SK-N-SH (cell line): ENCODE data around the gene TRIM38. TPM values are rescaled to one million over a fixed set of nuclear protein-coding genes. Genes with fewer than 3 reads are reported as not detected.
A peak's percentile ranks its signal among the peaks of the same experiment; 100 is the strongest.

Experiments used
- CTCF ChIA-PET: fragments of 300-600, 350-600 bp; formaldehyde crosslinking; extraction: SDS; loops from one replicate; lab custom pipeline; 2021; lab: Yijun Ruan, JAX
- POLR2A ChIA-PET: fragments of 350-600 bp; sonication (Branson Sonifier 250); formaldehyde crosslinking; extraction: SDS; loops from one replicate; lab custom pipeline; 2020; ENCODE audit warnings: antibody characterized with exemption, inconsistent platforms; lab: Yijun Ruan, JAX
- DNase-seq: peaks from one replicate; pipeline ENCODE4 v3.0.0; 2012
- H2AFZ ChIP-seq: fragments of 200-600 bp; sonication (generic); 2 replicates; pipeline ENCODE4 v1.8.1; 2016; ENCODE audit warnings: antibody characterized with exemption, mild to moderate bottlenecking, low read depth
- H3F3A ChIP-seq: fragments of 200-600 bp; sonication (generic); replicated peaks from 2 replicates; pipeline ENCODE3; 2016; ENCODE audit warnings: antibody characterized with exemption, mild to moderate bottlenecking; ENCODE audit not compliant: insufficient read depth
- H3K27ac ChIP-seq, 2 experiments: fragments of 200-500 bp in 1 of 2; fragments of 200-600 bp in 1 of 2; sonication (Bioruptor generic) in 1 of 2; sonication (generic), shearing (Covaris generic) in 1 of 2; 2 replicates each; pipeline versions ENCODE4 v1.5.1 to v1.6.1; 2014 to 2016; ENCODE audit warnings: low read depth in 2 of 2, inconsistent platforms in 1 of 2, low read length in 1 of 2, mild to moderate bottlenecking in 1 of 2, mixed read lengths in 1 of 2
- H3K27me3 ChIP-seq: fragments of 200-600 bp; sonication (generic), shearing (Covaris generic); 2 replicates; pipeline ENCODE4 v1.6.1; 2016; ENCODE audit warnings: mixed run types; ENCODE audit not compliant: insufficient read depth
- H3K36me3 ChIP-seq, 2 experiments: fragments of 200-500 bp in 1 of 2; fragments of 200-600 bp in 1 of 2; sonication (Bioruptor generic) in 1 of 2; sonication (generic) in 1 of 2; replicated peaks in 1 of 2; 2 replicates each; pipeline versions ENCODE3 to v1.5.1; 2014 to 2016; ENCODE audit warnings: low read length in 1 of 2, mild to moderate bottlenecking in 1 of 2; ENCODE audit not compliant: insufficient read depth in 2 of 2, control insufficient read depth in 1 of 2
- H3K4me1 ChIP-seq, 2 experiments: fragments of 200-500 bp in 1 of 2; fragments of 200-600 bp in 1 of 2; sonication (Bioruptor generic) in 1 of 2; sonication (generic), shearing (Covaris generic) in 1 of 2; 2 replicates each; pipeline versions ENCODE4 v1.5.1 to v1.6.1; 2014 to 2016; ENCODE audit warnings: low read depth in 1 of 2, low read length in 1 of 2, mixed run types in 1 of 2; ENCODE audit not compliant: insufficient read depth in 2 of 2, control insufficient read depth in 1 of 2
- H3K4me2 ChIP-seq: fragments of 200-600 bp; sonication (generic), shearing (Covaris generic); 2 replicates; pipeline ENCODE4 v1.6.1; 2017; ENCODE audit warnings: mixed run types
- H3K4me3 ChIP-seq, 2 experiments: fragments of 200-500 bp in 1 of 2; fragments of 200-600 bp in 1 of 2; sonication (Bioruptor generic) in 1 of 2; sonication (generic), shearing (Covaris generic) in 1 of 2; 2 replicates each; pipeline versions ENCODE4 v1.5.1 to v1.8.1; 2014 to 2016; ENCODE audit warnings: low read depth in 2 of 2, inconsistent platforms in 1 of 2, low read length in 1 of 2, mild to moderate bottlenecking in 1 of 2, mixed read lengths in 1 of 2, moderate library complexity in 1 of 2
- H3K79me2 ChIP-seq: fragments of 200-600 bp; sonication (generic); 2 replicates; pipeline ENCODE4 v1.8.1; 2017; ENCODE audit warnings: mild to moderate bottlenecking; ENCODE audit not compliant: insufficient read depth
- H3K9ac ChIP-seq: fragments of 200-600 bp; sonication (generic); 2 replicates; pipeline ENCODE4 v1.6.1; 2017; ENCODE audit warnings: mixed run types
- H3K9me2 ChIP-seq: fragments of 200-600 bp; sonication (generic); 2 replicates; pipeline ENCODE4 v1.6.1; 2017; ENCODE audit warnings: mixed run types
- H3K9me3 ChIP-seq: fragments of 200-600 bp; sonication (generic); 2 replicates; pipeline ENCODE4 v1.6.1; 2017; ENCODE audit warnings: mixed run types, mild to moderate bottlenecking, moderate library complexity
- H4K20me1 ChIP-seq: fragments of 200-600 bp; sonication (generic); 2 replicates; pipeline ENCODE4 v1.6.1; 2017; ENCODE audit warnings: mild to moderate bottlenecking, mixed run types; ENCODE audit not compliant: insufficient read depth
- CTCF ChIP-seq: fragments of 200-600 bp; sonication (generic); IDR thresholded peaks from 2 replicates; pipeline ENCODE4 v1.6.1; 2017; ENCODE audit warnings: antibody characterized with exemption, mild to moderate bottlenecking, moderate library complexity
- ELF1 ChIP-seq: IDR thresholded peaks from 2 replicates; pipeline ENCODE4 v1.4.0; 2012
- EP300 ChIP-seq, 2 experiments: IDR thresholded peaks; 2 replicates each; pipeline versions ENCODE4 v1.4.0 to v1.6.1; 2012; ENCODE audit warnings: borderline replicate concordance in 1 of 2, low read depth in 1 of 2, low read length in 1 of 2
- GABPA ChIP-seq: IDR thresholded peaks from 2 replicates; pipeline ENCODE4 v1.4.0; 2012; ENCODE audit warnings: low read depth, mild to moderate bottlenecking
- GATA2 ChIP-seq: sonication (generic); formaldehyde crosslinking; IDR thresholded peaks from 2 replicates; pipeline ENCODE4 v1.5.0; 2020; ENCODE audit warnings: mild to moderate bottlenecking, missing genetic modification reagents
- MEF2A ChIP-seq: IDR thresholded peaks from 2 replicates; pipeline ENCODE4 v1.4.0; 2012; ENCODE audit warnings: low read depth, borderline replicate concordance
- NFIC ChIP-seq: IDR thresholded peaks from 2 replicates; pipeline ENCODE4 v1.4.0; 2012; ENCODE audit warnings: borderline replicate concordance
- PBX3 ChIP-seq: IDR thresholded peaks from 2 replicates; pipeline ENCODE4; 2012
- POLR2AphosphoS5 ChIP-seq: IDR thresholded peaks from 2 replicates; pipeline ENCODE4 v1.6.1; 2012; ENCODE audit warnings: low read depth, low read length
- RXRA ChIP-seq: IDR thresholded peaks from 2 replicates; pipeline ENCODE4 v1.4.0; 2012; ENCODE audit warnings: low read depth, mild to moderate bottlenecking, borderline replicate concordance
- SMC3 ChIP-seq: IDR thresholded peaks from 2 replicates; pipeline ENCODE4 v1.6.1; 2012; ENCODE audit warnings: low read depth, low read length, improper control_type of control experiment
- TAF1 ChIP-seq: IDR thresholded peaks from 2 replicates; pipeline ENCODE4 v1.6.1; 2012; ENCODE audit warnings: low read depth, mild to moderate bottlenecking, low read length, moderate library complexity, borderline replicate concordance
- TCF12 ChIP-seq: IDR thresholded peaks from 2 replicates; pipeline ENCODE4 v1.4.0; 2012
- USF1 ChIP-seq: IDR thresholded peaks from 2 replicates; pipeline ENCODE4 v1.4.0; 2012; ENCODE audit warnings: low read depth, borderline replicate concordance
- YY1 ChIP-seq: IDR thresholded peaks from 2 replicates; pipeline ENCODE4 v1.4.0; 2012; ENCODE audit warnings: low read depth, mild to moderate bottlenecking
- ZBTB33 ChIP-seq: IDR thresholded peaks from 2 replicates; pipeline ENCODE4 v1.4.0; 2012; ENCODE audit warnings: low read depth, borderline replicate concordance
- WGBS: methylation state at CpG from one replicate; pipeline ENCODE4 v1.1.6; 2017; ENCODE audit warnings: low lambda C conversion rate; 5-methylcytosine and 5-hydroxymethylcytosine counted together
- polyA plus RNA-seq, 3 experiments: library from polyadenylated mRNA; depleted of rRNA; stranded (reverse); fragments of >200 nt; gene quantifications; 2 replicates each; pipeline ENCODE4 v1.2.3, GENCODE V29; 2012

TRIM38 gene
- polyA plus RNA-seq (2012; rRNA removed), result 0.62 and 0.88 TPM in 2 replicates
- polyA plus RNA-seq (2012; cell fraction: cytosol; rRNA removed), result 0.55 and 0.62 TPM in 2 replicates
- 1.6 and 2.5 TPM in 2 replicates for polyA plus RNA-seq (2012; cell fraction: nucleus; rRNA removed)

GRCh38 chr6:25962149-25963127 is at the start of gene TRIM38:
TRIM38 (plus strand) TSS chr6:25962802; CDS start chr6:25966523, 3,721 bp downstream.
- ChIA-PET POLR2A (no interaction called here), CTCF (interaction anchor here (0.6 to 2.1 kb wide), 4 partner anchors 10 to 41 kb away, joined by 3 to 6 read pairs (median 4); no protein-coding TSS in a partner anchor)
- Histone ChIP-seq H3K27ac (peak within 1 kb of the TSS; percentile 70 to 71), H3K4me1 (no peaks in the 10 kb centered on the region), H3K9me3 (no peaks in the 10 kb centered on the region), H3K4me2 (peak within 1 kb of the TSS; percentile 71), H2AFZ (peak within 1 kb of the TSS; percentile 80), H3K9me2 (no peaks in the 10 kb centered on the region), H4K20me1 (no peaks in the 10 kb centered on the region), H3F3A (no peaks in the 10 kb centered on the region), H3K36me3 (peaks cover 0 to 8% of the 10 kb centered on the region in 2 experiments), H3K27me3 (no peaks in the 10 kb centered on the region), H3K4me3 (peak within 1 kb of the TSS; percentile 45 to 57), H3K9ac (peak within 1 kb of the TSS; percentile 60; the same call in 1 of the 2 replicates), H3K79me2 (no peaks in the 10 kb centered on the region)
- DNase-seq, result no peak
- TF ChIP-seq TCF12, result no peak
- TF ChIP-seq ZBTB33, result no peak
- no peak for TF ChIP-seq RXRA
- peak; percentile 34; the same call in 1 of the 2 replicates for TF ChIP-seq TAF1
- no peak for TF ChIP-seq USF1
- no peak for TF ChIP-seq MEF2A
- TF ChIP-seq NFIC, result no peak
- TF ChIP-seq SMC3, result no peak
- TF ChIP-seq PBX3, result no peak
- TF ChIP-seq CTCF, result no peak
- no peak for TF ChIP-seq YY1
- no peak for TF ChIP-seq GABPA
- no peak for TF ChIP-seq EP300 (IDR thresholded peaks at IDR 0.05; ENCODE audit: borderline replicate concordance in 1 of 2, low read depth in 1 of 2, low read length in 1 of 2)
- peak; percentile 36; the same call in 1 of the 2 replicates for TF ChIP-seq ELF1
- no peak for TF ChIP-seq GATA2 (CRISPR knock-in tag)
- peak; percentile 41; the same call in 1 of the 2 replicates for TF ChIP-seq POLR2AphosphoS5
- WGBS, result 48% methylated on average over 11 of the region's 11 CpGs
